ENCODE data around the gene ARSA. TPM values are rescaled to one million over a fixed set of nuclear protein-coding genes. Genes with fewer than 3 reads are reported as not detected.

The ARSA gene
- polyA plus RNA-seq (2011; rRNA removed) (15.7 and 36.9 TPM in 2 replicates), polyA minus RNA-seq (2011; rRNA and poly(A)+ RNA removed) (6.0 and 11.2 TPM in 2 replicates)

GRCh38 chr22:50627642-50628542 lies at the start of gene ARSA:
Gene ARSA, minus strand, starts transcription at chr22:50628152. Its CDS starts 373 bp downstream, at chr22:50627779.
- DNase-seq (ENCODE audit: low read depth), result no peak
- ChIA-PET POLR2A (no interaction called here), CTCF (interaction anchor here (0.7 to 1.1 kb wide), 4 partner anchors 19 to 106 kb away, joined by 3 read pairs; partner anchors contain the start of gene TYMP)
- peaks cover 6% of the 10 kb centered on the region for H3K36me3 ChIP-seq (ENCODE audit: control insufficient read depth, insufficient read depth, low read length)
- TF ChIP-seq, protein P1, sequence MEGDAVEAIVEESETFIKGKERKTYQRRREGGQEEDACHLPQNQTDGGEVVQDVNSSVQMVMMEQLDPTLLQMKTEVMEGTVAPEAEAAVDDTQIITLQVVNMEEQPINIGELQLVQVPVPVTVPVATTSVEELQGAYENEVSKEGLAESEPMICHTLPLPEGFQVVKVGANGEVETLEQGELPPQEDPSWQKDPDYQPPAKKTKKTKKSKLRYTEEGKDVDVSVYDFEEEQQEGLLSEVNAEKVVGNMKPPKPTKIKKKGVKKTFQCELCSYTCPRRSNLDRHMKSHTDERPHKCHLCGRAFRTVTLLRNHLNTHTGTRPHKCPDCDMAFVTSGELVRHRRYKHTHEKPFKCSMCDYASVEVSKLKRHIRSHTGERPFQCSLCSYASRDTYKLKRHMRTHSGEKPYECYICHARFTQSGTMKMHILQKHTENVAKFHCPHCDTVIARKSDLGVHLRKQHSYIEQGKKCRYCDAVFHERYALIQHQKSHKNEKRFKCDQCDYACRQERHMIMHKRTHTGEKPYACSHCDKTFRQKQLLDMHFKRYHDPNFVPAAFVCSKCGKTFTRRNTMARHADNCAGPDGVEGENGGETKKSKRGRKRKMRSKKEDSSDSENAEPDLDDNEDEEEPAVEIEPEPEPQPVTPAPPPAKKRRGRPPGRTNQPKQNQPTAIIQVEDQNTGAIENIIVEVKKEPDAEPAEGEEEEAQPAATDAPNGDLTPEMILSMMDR (IDR thresholded peaks at IDR 0.05; ENCODE audit: insufficient read depth, low read depth, low read length), result peak; percentile 63
- H3K4me3 ChIP-seq (ENCODE audit: low read depth, low read length), result peak within 1 kb of the TSS; percentile 75
- no peaks in the 10 kb centered on the region for H3K27me3 ChIP-seq (ENCODE audit: control insufficient read depth, insufficient read depth, low read length)

- DNase-seq (ENCODE audit: low read depth), result no peak
- TF ChIP-seq, protein P1 (IDR thresholded peaks at IDR 0.05; ENCODE audit: insufficient read depth, low read depth, low read length), result no peak
- no peaks in the 10 kb centered on the region for H3K36me3 ChIP-seq (ENCODE audit: control insufficient read depth, insufficient read depth, low read length)
- peaks cover 19% of the 10 kb centered on the region for H3K27me3 ChIP-seq (ENCODE audit: control insufficient read depth, insufficient read depth, low read length)
- ChIA-PET CTCF (interaction anchor here (1.2 kb wide), 1 partner anchor 11 kb away, joined by 3 read pairs; no protein-coding TSS in a partner anchor), POLR2A (no interaction called here)
- no peak overlapping the region for H3K4me3 ChIP-seq (ENCODE audit: low read depth, low read length)
Measured at GRCh38 chr22:50676661-50677492, 48.9 kb upstream of the ARSA start.

DNA sequence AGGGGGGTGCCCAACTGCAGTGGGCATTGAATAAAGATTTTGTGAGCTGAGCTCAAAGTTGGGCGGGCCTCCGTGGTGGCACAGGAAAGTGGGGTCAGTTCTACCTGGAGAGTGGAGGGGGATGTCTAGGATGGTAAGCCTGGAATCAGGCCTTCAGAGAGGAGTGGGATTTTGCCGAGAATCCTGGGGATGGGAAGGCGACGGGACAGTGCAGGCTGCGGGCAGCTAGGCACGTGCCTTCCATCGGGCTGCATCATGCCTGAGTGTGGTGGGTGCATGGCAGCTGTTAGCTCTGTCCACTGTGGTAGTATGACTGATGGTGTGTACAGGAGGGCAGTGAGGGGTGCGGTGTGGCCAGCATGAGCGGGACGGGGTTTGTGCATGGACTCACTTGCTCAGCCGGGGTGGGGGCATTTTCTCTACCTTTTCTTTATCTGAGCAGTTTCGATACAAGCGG lies 48.3 kb upstream of the ARSA start:
- H3K36me3 ChIP-seq (ENCODE audit: control insufficient read depth, insufficient read depth, low read length), result no peaks in the 10 kb centered on the region
- peaks cover 23% of the 10 kb centered on the region for H3K27me3 ChIP-seq (ENCODE audit: control insufficient read depth, insufficient read depth, low read length)
- ChIA-PET POLR2A (no interaction called here), CTCF (interaction anchor here (1.2 kb wide), 1 partner anchor 10 kb away, joined by 3 read pairs; no protein-coding TSS in a partner anchor)
- H3K4me3 ChIP-seq (ENCODE audit: low read depth, low read length), result no peak overlapping the region
- TF ChIP-seq, protein P1 (IDR thresholded peaks at IDR 0.05; ENCODE audit: insufficient read depth, low read depth, low read length), result no peak
- no peak for DNase-seq (ENCODE audit: low read depth)

DNA sequence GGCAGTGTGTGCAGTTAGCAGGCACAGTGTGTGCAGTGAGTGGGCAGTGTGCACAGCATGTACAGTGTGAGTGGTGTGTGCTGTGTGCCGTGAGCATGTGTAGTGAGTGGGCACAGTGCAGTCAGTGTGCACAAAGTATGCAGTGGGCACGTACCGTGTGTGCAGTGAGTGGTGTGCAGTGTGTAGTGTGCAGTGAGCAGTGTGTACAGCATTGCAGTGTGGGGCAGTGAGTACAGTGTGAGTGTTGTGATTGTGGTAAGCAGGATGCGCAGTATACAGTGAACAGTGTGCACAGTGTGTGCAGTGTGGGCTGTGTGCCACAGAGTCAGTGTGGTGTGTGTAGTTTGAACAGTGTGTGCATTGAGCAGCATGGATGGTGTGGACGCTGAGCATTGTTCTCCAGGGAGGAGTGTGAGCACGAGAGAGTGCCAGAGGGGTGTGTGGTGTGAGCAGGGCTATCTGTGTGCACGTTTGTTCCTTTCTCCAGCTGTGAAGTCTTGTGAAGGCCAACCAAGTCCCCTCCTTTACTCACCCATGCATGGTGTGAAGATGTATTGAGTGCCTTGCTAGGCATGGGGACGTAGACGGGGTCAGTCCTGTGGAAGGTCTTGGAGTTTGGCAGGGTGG lies 47.7 kb upstream of the ARSA start:
- Histone ChIP-seq H3K27me3 (ENCODE audit: control insufficient read depth, insufficient read depth, low read length) (peaks cover 24% of the 10 kb centered on the region), H3K36me3 (ENCODE audit: control insufficient read depth, insufficient read depth, low read length) (no peaks in the 10 kb centered on the region), H3K4me3 (ENCODE audit: low read depth, low read length) (no peak overlapping the region)
- no peak for DNase-seq (ENCODE audit: low read depth)
- ChIA-PET POLR2A (no interaction called here), CTCF (no interaction called here)
- TF ChIP-seq, protein P1 (IDR thresholded peaks at IDR 0.05; ENCODE audit: insufficient read depth, low read depth, low read length), result no peak
